LoVo (cell line): Measurements from ENCODE around the gene CD33.
"Not testable (repeated sequence)": the region's sequence is repeated elsewhere in the genome, so short reads cannot be mapped to it uniquely, and the experiment has no call there.

Experiments used
- DNase-seq: peaks from one replicate; pipeline ENCODE4 v3.0.0-alpha.2; 2016; ENCODE audit warnings: low spot score

CD33 gene

DNA sequence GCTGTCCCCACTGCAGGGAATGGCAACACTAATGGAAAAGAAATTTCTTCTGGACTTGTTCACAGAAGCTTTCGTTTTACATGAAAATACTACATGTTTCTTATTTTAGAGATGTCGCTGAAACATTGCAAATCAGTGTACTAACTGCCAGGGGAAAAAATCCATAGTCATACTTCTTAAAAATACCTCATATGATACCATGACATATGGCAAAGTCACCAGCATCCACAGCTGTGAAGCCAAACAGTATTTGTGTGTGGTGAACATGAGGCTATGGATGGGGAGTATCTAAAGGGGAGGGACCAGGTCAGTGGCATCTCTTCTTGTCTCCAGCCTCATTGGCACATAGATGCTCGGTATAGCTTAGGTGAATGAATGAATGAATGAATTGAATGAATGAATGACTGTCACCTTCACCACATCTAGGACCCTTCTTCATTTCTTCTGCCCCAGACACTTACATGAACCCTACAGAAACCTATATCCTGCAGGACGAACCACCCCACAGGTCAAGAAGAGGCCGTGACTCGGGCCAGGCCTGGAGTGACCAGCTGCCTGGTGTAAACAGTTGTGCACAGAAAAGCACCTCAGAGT lies 14.6 kb upstream of the CD33 start:
- no peak for DNase-seq

DNA sequence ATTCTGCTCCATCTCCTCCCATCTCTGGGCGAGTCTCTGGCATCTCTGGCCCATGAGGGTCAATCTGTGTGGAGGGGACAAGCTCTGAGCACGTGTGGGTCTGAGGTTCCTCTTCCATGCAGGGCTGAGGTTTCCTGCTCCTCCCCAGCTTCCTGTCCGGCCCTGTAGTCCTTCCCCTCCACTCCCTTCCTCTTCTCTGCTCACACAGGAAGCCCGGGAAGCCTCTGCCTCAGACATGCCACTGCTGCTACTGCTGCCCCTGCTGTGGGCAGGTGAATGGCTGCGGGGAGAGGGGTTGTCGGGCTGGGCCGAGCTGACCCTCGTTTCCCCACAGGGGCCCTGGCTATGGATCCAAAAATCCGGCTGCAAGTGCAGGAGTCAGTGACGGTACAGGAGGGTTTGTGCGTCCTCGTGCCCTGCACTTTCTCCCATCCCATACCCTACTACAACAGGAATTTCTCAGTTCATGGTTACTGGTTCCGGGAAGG lies 14.0 kb upstream of the CD33 start:
- DNase-seq = not testable (repeated sequence)

DNA sequence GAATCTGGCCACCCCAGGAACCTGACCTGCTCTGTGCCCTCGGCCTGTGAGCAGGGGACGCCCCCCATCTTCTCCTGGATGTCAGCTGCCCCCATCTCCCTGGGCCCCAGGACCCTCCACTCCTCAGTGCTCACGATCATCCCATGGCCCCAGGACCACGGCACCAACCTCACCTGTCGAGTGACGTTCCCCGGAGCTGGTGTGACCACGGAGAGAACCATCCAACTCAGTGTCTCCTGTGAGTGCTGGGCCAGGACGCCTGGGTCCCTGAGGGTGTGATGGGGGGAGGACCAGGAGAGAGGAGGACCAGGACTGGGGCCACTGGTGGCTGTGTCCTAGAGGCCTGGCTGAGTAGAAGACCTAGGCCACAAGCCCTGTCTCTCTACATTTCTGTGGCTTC lies 13.0 kb upstream of the CD33 start:
- DNase-seq = no peak

DNA sequence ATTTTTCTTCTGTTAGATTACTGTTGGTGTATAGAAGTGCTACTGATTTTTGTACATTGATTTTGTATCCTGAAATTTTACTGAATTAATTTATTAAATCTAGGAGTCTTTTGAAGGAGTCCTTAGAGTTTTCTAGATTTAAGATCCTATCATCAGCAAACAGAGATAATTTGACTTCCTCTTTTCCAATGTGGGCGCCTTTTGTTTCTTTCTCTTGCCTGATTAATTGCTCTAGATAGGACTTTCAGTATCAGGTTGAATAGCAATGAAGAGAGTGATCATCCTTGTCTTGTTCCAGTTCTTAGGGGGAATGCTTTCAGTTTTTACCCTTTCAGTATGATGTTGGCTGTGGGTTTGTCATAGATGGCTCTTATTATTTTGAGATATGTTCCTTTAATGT lies 5.6 kb upstream of the CD33 start:
- DNase-seq = no peak

DNA sequence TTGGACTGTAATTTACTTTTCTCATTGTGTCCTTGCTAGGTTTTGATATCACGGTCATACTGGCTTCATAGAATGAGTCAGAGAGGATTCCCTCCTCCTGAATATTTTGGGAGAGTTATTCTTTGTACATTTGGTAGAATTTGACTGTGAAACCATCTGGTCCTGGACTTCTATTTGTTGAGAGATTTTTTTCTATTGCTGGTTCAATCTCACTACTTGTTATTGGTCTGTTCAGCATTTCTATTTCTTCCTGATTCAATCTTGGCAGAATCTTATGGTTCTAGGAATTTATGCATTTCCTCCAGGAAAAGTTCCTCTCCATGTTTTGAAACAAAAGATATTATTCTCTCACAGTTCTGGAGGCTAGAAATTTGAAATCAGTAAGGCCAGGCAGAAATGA lies 4.9 kb upstream of the CD33 start:
- no peak for DNase-seq

DNA sequence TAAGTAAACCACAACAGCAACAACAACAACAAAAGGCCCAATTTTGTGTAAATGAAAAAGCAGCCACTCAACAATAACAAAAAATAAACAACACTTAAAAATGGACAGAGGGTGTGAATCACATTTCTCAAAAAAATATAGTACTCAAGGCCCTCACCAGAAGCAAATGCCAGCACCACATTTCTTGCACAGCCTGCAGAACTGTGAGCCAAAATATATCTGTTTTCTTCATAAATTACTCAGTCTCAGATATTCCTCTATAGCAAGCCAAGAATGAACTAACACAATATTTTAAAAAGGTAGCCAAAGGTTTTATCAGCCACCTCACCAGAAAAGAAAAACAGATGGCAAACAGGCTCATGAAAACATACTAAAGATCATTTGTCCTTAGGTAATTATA lies 3.9 kb upstream of the CD33 start:
- DNase-seq = no peak

DNA sequence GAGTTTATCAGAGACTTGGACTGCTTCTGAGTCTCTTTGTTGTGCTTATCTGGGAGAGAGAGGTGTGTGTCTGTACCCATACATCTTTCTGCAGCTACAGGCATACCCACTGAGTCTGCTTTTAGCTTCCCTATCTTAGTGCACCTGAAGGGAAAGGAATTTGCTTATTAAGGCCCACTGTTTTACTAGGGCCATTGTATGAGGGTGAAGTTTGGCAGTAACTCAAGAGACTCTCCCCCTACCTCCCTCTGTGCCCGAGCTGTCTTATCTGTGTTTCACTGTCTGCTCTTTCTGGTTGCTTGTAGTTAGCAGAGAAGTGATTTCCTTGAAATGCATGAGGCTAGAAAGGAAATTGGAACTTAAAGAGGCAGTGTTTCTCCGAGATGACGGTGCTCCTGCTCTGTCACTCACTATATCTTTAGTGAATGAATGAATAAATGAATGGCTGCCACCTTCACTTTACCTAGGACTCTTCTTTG lies 678 bp upstream of the CD33 start:
- DNase-seq = no peak

DNA sequence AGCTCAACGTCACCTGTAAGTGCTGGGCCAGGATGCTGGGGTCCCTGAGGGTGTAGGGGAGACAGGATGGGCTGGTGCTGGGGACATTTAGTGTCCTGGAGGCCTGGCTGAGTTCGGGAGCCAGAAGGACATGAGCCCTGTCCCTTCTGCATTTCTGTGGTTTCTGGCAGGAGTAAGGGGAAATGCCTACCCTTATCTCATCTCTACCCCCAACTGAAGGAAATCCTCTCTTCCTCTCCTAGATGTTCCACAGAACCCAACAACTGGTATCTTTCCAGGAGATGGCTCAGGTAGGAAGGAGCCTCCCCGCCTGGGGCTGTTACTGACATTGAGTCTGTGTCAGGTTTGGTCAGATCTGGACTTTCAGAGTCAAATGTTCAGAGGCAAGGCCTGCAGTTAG lies 1.2 kb downstream of the CD33 start:
- DNase-seq = no peak

DNA sequence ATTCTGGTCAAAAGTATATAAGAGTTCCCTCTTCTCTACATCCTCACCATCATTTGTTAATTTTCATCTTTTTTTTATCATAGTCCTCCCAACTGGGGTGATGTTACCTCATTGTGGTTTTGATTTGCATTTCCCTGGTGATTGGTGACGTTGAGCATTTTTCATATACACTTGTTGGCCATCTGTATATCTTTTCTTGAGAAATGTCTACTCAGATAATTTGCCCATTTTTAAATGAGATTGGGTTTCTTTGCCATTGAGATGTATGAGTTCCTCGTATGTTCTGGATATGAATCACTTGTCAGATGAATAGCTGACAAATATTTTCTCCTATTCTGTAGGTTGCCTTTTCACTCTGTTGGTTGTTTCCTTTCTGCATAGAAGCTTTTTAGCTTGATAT lies 2.4 kb downstream of the CD33 start:
- no peak for DNase-seq

DNA sequence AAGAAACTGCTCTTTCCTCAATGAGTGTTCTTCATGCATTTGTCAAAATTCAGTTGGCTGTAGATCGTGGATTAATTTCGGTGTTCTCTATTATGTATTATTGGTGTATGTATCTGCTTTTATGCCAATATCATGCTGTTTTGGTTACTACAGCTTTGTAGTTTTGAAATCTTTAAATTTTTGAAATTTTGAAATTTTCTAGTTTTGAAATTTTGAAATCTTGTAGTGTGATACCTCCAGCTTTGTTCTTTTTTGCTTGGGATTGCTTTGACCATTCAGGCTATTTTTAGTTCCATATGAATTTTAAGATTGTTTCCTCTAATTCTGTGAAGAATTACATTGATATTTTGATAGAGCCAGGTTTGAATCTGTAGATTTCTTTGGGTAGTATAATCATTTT lies 3.1 kb downstream of the CD33 start:
- no peak for DNase-seq

DNA sequence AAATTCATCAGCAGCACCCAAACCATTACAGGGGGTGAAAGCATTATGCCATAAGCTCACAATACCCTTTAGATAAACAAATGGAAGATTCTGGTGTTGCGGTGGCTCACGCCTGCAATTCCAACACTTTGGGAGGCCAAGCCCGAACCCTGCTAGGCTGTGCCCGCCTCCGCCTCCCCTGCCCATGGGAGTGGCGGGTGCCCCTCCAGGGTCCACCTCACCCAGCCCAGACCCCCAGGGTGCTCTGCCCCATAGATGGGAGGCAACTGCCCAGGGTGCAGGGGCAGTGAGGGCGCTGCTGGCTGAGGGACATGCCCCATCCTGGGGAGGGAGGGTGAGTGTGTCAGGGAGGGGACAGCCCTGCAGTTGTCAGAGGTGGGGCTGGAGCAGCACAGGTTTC lies 16.0 kb downstream of the CD33 start:
- DNase-seq = no peak

DNA sequence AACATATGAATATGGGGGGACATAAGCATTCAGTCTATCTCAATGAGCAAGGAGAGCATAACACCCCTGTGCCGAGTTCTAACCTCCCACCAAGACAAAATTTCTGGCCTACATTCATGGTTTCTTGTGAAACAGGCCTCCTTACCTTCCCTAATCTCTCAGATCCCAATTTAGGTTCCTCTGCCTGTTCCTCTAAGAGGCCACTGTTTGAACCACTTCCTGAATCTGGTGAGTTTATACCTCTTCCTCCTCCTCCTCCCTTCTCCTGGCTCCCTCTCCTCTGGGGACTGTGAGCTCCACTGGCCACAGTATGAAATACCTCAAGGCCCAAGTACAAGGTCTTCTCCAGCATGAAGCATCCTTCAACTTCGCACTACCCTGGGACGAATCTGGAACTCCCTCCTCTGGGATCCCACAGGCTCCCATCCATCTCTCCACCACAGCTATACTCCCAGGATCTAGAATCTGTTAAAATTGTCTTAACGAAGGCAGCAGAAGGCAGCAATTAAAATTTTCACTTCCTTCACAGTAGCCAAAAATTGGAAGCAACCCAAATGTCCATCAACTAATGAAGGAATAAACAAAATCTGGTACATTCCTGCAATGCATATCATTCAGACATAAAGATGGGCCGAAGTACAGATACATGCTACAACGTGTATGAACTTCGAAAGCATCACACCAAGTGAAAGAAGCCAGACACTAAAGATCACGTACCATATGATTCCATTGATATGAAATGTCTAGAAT lies 18.2 kb downstream of the CD33 start:
- no peak for DNase-seq

DNA sequence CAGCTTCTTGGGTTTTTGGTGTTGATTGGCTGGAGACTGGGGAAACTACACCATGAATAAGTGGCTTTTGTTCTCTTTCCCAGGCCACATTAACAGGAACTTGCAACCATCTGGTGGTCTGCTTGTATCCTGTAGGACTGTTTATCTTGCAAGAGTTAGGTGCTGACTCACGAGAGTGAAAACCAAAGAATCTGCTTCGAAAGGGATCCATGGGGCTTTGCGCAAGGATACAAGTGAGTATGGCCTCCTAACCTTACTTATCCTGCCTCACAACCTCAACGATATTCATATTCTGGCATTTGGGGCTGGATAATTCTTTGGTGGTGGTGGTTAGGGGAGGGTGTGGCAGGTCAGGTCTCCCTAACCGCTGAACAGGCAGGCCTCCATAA lies 21.3 kb downstream of the CD33 start:
- DNase-seq = no peak

DNA sequence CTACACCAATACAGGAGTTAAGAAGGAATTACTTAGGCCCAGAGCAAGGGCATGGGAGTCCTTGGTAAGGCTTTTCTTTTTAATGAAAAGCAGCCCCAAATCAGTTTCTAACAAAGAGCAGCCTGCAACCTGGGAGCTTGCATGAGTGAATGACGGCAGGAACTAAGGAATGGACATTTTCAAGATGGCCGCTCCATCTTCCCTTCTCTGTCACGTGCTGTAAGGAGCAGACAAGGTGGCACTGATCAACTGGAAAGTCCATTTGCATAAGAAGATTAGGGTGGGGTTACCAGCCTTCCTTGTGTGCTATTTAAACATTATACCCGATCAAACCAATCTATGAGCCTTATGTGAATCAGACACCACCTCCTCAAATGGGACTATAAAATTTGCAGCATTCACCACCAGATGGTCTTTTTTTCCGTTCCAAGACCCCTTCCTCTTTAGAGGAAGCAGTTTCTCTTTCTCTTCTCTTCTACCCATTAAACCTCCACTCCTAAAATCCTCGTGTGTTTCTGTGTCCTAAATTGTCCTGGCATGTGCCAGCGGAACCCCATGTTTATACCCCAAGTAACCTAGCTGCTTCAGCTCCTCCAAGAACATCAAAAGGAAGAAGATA lies 23.2 kb downstream of the CD33 start:
- no peak for DNase-seq

DNA sequence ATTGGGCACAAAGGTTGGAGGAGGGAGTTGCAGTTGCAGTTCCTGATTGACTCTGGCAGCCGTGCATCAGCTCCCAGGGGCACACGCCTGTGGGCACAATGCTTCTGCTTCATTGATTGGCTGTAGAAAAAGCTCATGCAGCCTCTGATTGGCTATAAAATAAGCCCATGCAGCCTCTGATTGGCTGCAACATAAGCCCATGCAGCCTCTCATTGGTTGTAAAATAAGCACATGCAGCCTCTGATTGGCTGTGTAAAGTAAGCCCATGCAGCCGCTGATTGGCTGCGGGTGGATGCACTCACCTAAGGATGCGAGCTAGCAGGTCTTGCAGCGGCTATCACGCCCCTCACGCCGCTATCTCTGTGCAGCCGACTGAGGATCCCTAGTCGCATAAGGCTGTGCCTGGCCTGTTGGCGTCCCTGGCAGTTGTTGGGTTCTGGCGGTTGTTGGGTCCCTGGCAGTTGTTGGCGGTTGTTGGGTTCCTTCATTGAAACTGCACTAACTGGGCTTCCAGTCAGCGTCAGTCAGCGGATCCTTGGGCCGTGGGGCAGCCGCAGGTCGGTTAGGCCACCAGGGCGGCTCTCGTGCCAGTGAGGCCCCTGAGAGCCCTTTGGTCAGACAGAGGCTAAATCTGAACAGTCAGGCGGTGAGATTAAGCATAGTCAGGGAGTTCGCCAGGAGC lies 26.0 kb downstream of the CD33 start, which contains the start of gene SIGLECL1:
TSS of gene SIGLECL1 (plus strand) at position 295 of the 682 bp plus-strand sequence. CDS start 12,993 bp downstream, outside the sequence.
- DNase-seq = no peak

DNA sequence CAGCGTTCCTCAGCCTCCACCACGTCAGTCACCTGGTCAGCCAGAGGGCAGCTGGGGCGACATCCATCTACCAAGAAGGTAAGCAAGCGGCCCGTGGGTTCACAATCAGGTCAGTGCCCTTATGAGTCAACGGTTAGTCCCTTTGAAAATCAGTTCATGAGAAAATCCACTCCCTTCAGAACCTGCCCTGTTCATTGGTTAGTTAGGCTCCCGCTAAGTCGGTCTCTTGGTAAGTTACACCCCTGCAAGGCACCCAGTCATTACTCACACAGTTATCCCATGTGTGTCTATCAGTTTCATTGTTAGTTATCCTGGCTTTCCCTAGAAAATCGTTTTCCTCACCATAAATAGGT lies 26.6 kb downstream of the CD33 start:
- DNase-seq = no peak

DNA sequence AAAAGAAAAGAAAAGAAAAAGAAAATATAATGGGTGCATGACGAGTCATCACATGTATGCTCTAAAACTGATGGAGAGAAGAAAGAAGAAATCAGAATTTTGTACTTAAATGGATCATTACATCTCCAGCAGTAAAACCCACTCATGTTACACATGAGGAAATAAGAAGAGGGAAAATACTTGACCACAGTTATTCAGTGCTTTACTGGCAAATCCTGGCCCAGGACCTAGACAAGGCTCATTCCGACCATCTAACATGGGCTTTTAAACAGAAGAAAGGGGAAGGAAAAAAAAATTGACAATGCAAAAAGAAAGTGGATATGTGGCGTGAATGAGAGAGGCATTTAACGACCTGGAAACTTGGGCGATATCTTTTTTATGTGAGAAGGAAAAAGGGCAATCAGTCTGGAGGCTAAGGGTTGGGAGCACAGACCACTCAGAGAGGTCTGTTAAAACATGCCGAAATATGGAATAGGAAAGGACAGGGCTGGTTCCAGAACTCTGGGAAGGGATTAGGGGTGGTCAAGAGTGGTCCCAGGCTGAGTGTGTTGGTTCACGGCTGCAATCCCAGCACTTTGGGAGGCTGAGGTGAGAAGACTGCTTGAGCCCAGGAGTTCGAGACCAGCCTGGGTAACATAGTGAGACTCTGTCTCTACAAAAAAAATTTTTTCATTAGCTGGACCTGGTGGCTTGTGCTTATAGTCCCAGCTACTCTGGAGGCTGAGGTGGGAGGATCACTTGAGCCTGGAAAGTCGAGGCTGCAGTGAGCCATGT lies 27.6 kb downstream of the CD33 start:
- no peak for DNase-seq

DNA sequence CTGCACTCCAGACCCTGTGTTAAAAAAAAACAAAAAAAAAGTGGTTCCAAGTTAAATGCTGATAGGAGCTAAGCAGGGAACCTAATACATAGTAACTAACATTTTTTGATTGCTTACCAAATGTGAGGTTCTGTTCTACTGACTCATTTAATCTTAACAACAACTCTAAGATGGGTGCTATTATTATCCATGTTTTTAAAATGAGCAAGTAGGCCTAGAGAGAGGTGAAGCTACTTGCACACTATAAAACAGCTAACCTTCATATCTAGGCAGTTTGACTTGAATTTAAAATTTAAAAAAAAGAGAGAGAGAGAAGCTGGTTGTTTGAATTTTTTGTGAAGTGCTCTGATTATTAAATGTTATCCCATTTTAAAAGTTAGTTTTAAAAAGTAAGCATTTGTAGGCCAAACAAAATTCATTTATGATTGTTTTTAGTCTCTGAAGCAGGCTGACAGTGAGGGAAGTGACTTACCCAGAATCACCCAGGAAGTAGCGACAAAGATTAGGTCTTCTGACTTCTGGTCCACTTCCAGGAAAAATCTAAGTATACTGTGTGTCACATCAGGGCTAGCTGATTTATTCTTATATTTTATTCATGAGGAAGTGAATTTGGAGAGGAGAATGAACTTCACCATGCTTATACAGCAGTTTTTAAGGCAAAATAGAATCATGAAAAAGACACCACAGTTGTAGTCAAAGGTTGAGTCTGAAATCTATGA lies 28.4 kb downstream of the CD33 start:
- DNase-seq = no peak

DNA sequence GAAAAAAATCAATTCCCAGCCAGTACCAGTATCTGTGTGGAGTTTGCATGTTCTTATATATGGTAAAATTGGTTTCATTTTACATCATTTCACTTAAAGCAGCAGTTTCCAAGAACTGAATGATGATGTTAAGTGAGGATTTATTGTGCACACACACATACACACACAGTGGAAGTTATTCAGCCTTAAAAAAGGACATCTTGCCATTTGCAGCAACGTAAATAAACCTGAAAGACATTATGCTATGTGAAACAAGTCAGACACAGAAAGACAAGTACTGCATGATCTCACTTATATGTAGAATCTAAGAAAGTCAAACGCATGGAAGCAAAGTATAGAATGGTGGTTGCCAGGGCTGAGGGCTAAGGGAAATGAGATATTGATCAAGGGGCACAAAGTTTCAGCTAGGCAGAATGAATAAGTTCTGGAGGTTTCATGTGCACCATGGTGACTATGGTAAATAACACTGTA lies 31.3 kb downstream of the CD33 start:
- DNase-seq = no peak

DNA sequence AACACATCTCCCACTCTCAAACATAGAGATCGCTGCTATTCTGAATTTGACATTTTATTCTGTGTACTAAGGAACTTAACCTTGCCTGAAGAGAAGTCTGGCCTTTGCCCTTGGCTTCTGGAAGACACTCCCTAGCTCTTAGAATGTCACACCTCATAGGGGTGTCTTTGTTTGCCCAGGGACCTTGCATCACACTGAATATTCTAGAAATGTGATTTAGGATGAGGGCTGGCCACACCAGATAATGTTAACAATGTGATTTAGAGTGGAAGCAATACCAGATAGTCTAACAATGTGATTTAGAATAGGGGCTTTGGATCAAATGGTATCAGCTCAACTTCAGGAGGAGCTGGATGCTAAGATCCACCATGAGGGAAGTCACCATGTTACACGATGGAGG lies 32.6 kb downstream of the CD33 start:
- no peak for DNase-seq
